Caco-2 (cell line): Measurements from ENCODE around the gene ZNF277. TPM values are rescaled to one million over a fixed set of nuclear protein-coding genes. Genes with fewer than 3 reads are reported as not detected.

Experiments used
- BruUV-seq: library from RNA; stranded (reverse); fragments of 400-500 nt; replicated peaks from 2 replicates; lab custom pipeline; 2021; lab: Mats Ljungman, UMichigan
- CTCF ChIA-PET: fragments of 300-600 bp; sonication (Branson Sonifier 250); formaldehyde crosslinking; loops from one replicate; lab custom pipeline; 2022; ENCODE audit warnings: antibody characterized with exemption; lab: Charles Lee
- POLR2A ChIA-PET: fragments of 300-600 bp; sonication (Branson Sonifier 250); formaldehyde crosslinking; loops from one replicate; lab custom pipeline; 2022; ENCODE audit warnings: antibody characterized with exemption; lab: Charles Lee
- DNase-seq, 2 experiments: peaks; one replicate each; pipeline versions ENCODE4 v3.0.0 to v3.0.0-alpha.2; 2020 to 2022
- H3K27me3 ChIP-seq: replicated peaks from 2 replicates; pipeline ENCODE4 v1.6.0; 2011; ENCODE audit warnings: low read length; ENCODE audit not compliant: control insufficient read depth, insufficient read depth
- H3K36me3 ChIP-seq: 2 replicates; pipeline ENCODE4 v1.5.1; 2011; ENCODE audit warnings: low read length; ENCODE audit not compliant: control insufficient read depth, insufficient read depth
- H3K4me1 ChIP-seq: fragments of 250-450 bp; sonication (Bioruptor Pico); 2 replicates; pipeline ENCODE4 v1.5.1; 2020; ENCODE audit warnings: mild to moderate bottlenecking
- H3K4me3 ChIP-seq: 2 replicates; pipeline ENCODE4 v1.5.1; 2011; ENCODE audit warnings: low read depth, mild to moderate bottlenecking, control low read depth, low read length
- H3K9me3 ChIP-seq: fragments of 250-450 bp; sonication (Bioruptor Pico); 2 replicates; pipeline ENCODE4 v1.5.1; 2020; ENCODE audit warnings: mild to moderate bottlenecking, moderate library complexity
- H3K27ac Mint-ChIP-seq: one replicate; pipeline ENCODE4 v1.8.0; 2022; ENCODE audit warnings: mixed read lengths; ENCODE audit not compliant: unreplicated experiment
- H3K27me3 Mint-ChIP-seq: one replicate; pipeline ENCODE4 v1.8.0; 2022; ENCODE audit warnings: mixed read lengths; ENCODE audit not compliant: insufficient read depth, unreplicated experiment
- H3K36me3 Mint-ChIP-seq: one replicate; pipeline ENCODE4 v1.8.0; 2022; ENCODE audit warnings: mild to moderate bottlenecking, mixed read lengths; ENCODE audit not compliant: insufficient read depth, unreplicated experiment
- H3K4me1 Mint-ChIP-seq: one replicate; pipeline ENCODE4 v1.8.0; 2022; ENCODE audit warnings: low read depth, mixed read lengths; ENCODE audit not compliant: unreplicated experiment
- H3K4me3 Mint-ChIP-seq: one replicate; pipeline ENCODE4 v1.8.0; 2022; ENCODE audit warnings: mild to moderate bottlenecking, moderate library complexity, mixed read lengths; ENCODE audit not compliant: unreplicated experiment
- H3K9me3 Mint-ChIP-seq: one replicate; pipeline ENCODE4 v1.8.0; 2022; ENCODE audit warnings: mixed read lengths; ENCODE audit not compliant: unreplicated experiment
- CTCF ChIP-seq, 2 experiments: fragments of 200-600 bp in 1 of 2; IDR thresholded peaks; 1 replicate in 1 of 2; 2 replicates in 1 of 2; pipeline versions ENCODE4 v1.5.1 to v1.8.0; 2011 to 2022; ENCODE audit warnings: antibody characterized with exemption in 1 of 2, control low read depth in 1 of 2, inconsistent platforms in 1 of 2, low read depth in 1 of 2, low read length in 1 of 2, mild to moderate bottlenecking in 1 of 2, moderate library complexity in 1 of 2; ENCODE audit not compliant: insufficient read depth in 1 of 2, severe bottlenecking in 1 of 2, unreplicated experiment in 1 of 2
- intact Hi-C: fragments of 100-400 bp; cut with micrococcal nuclease; formaldehyde crosslinking; loops from one replicate; pipeline ENCODE4 v1.10.0; 2022; ENCODE audit not compliant: unreplicated experiment
- total RNA-seq: library from RNA; stranded (reverse); gene quantifications from 2 replicates; pipeline ENCODE4 v1.2.3, GENCODE V29; 2022

The ZNF277 gene
- total RNA-seq, 1 experiment from 2014 or later: 22.8 TPM

- peaks cover 11% of the 10 kb centered on the region for H3K4me1 ChIP-seq
- no peaks in the 10 kb centered on the region for H3K9me3 ChIP-seq
- ChIA-PET POLR2A (no interaction called here), CTCF (no interaction called here)
- H3K4me1 Mint-ChIP-seq: peaks cover 7% of the 10 kb centered on the region
- H3K9me3 Mint-ChIP-seq: no peaks in the 10 kb centered on the region
- no peaks in the 10 kb centered on the region for H3K27me3 Mint-ChIP-seq
- H3K36me3 Mint-ChIP-seq: no peaks in the 10 kb centered on the region
- no peak for TF ChIP-seq CTCF (IDR thresholded peaks at IDR 0.05; ENCODE audit: insufficient read depth in 1 of 2, low read depth in 1 of 2, low read length in 1 of 2, severe bottlenecking in 1 of 2, unreplicated experiment in 1 of 2)
- H3K36me3 ChIP-seq: no peaks in the 10 kb centered on the region
- H3K4me3 Mint-ChIP-seq: no peak overlapping the region
- no peak overlapping the region for H3K27ac Mint-ChIP-seq
- intact Hi-C loops: no loop called here
- no peaks in the 10 kb centered on the region for H3K27me3 ChIP-seq
- no peak overlapping the region for H3K4me3 ChIP-seq
- BruUV-seq: no TSS peak
- DNase-seq: no peak
Observed at GRCh38 chr7:112233048-112233697, 26.7 kb downstream of the ZNF277 start.

GRCh38 chr7:112234147-112234546, 27.7 kb downstream of the ZNF277 start:
- POLR2A ChIA-PET: no interaction called here
- Histone ChIP-seq H3K4me3 (no peak overlapping the region), H3K9me3 (no peaks in the 10 kb centered on the region), H3K27me3 (no peaks in the 10 kb centered on the region), H3K36me3 (no peaks in the 10 kb centered on the region), H3K4me1 (peaks cover 11% of the 10 kb centered on the region)
- no peak overlapping the region for H3K4me3 Mint-ChIP-seq
- no peak overlapping the region for H3K27ac Mint-ChIP-seq
- H3K9me3 Mint-ChIP-seq: no peaks in the 10 kb centered on the region
- BruUV-seq: no TSS peak
- TF ChIP-seq CTCF (IDR thresholded peaks at IDR 0.05; ENCODE audit: insufficient read depth in 1 of 2, low read depth in 1 of 2, low read length in 1 of 2, severe bottlenecking in 1 of 2, unreplicated experiment in 1 of 2): no peak
- intact Hi-C loops: no loop called here
- H3K4me1 Mint-ChIP-seq: peaks cover 7% of the 10 kb centered on the region
- no peaks in the 10 kb centered on the region for H3K36me3 Mint-ChIP-seq
- no peaks in the 10 kb centered on the region for H3K27me3 Mint-ChIP-seq
- no peak for DNase-seq
- CTCF ChIA-PET: no interaction called here

GRCh38 chr7:112236597-112236996, 30.1 kb downstream of the ZNF277 start:
- Mint-ChIP-seq H3K36me3 (no peaks in the 10 kb centered on the region), H3K4me3 (no peak overlapping the region), H3K27ac (no peak overlapping the region), H3K9me3 (no peaks in the 10 kb centered on the region), H3K27me3 (no peaks in the 10 kb centered on the region), H3K4me1 (peaks cover 7% of the 10 kb centered on the region)
- TF ChIP-seq CTCF (IDR thresholded peaks at IDR 0.05; ENCODE audit: insufficient read depth in 1 of 2, low read depth in 1 of 2, low read length in 1 of 2, severe bottlenecking in 1 of 2, unreplicated experiment in 1 of 2): no peak
- intact Hi-C loops: no loop called here
- Histone ChIP-seq H3K9me3 (no peaks in the 10 kb centered on the region), H3K27me3 (no peaks in the 10 kb centered on the region), H3K36me3 (no peaks in the 10 kb centered on the region), H3K4me3 (no peak overlapping the region), H3K4me1 (peaks cover 11% of the 10 kb centered on the region)
- no peak for DNase-seq
- BruUV-seq: no TSS peak
- ChIA-PET POLR2A (no interaction called here), CTCF (no interaction called here)
